HL-60/S4 treated with phorbol 12-myristate 13-acetate at 8.2 ng/mL for 4 days and 3 days (cell line): ENCODE results near the gene SSR3.
"Not testable (repeated sequence)": the region's sequence is repeated elsewhere in the genome, so short reads cannot be mapped to it uniquely, and the experiment has no call there.

ENCODE experiments used
- in situ Hi-C: fragments of 300-500 bp; cut with MboI; formaldehyde crosslinking; loops from 2 replicates; pipeline ENCODE4 v1.15.0; 2022; ENCODE audit warnings: low sequenced_read_pairs

SSR3 gene

GRCh38 chr3:156554842-156555687 lies at the start of gene SSR3:
Gene SSR3, minus strand, starts transcription at chr3:156555117. Its CDS starts 28 bp downstream, at chr3:156555089.
- in situ Hi-C loops = loop anchor here (25.0 kb wide), 1 partner anchor 107 kb away; the partner anchor contains the start of gene TIPARP

- in situ Hi-C loops = no loop called here
Measured at GRCh38 chr3:156604064-156604641, 49.2 kb upstream of the SSR3 start.

- in situ Hi-C loops = no loop called here
Measured at GRCh38 chr3:156603379-156604017, 48.6 kb upstream of the SSR3 start.

- in situ Hi-C loops = no loop called here
Measured at GRCh38 chr3:156602424-156602823, 47.5 kb upstream of the SSR3 start.

- in situ Hi-C loops = no loop called here
Measured at GRCh38 chr3:156601497-156601896, 46.6 kb upstream of the SSR3 start.

- in situ Hi-C loops = no loop called here
Measured at GRCh38 chr3:156600834-156601233, 45.9 kb upstream of the SSR3 start.

- in situ Hi-C loops = no loop called here
Measured at GRCh38 chr3:156599089-156599874, 44.4 kb upstream of the SSR3 start.

GRCh38 chr3:156598413-156598812 lies 43.5 kb upstream of the SSR3 start:
- in situ Hi-C loops = no loop called here

- in situ Hi-C loops = no loop called here
Measured at GRCh38 chr3:156594219-156594683, 39.3 kb upstream of the SSR3 start.

- in situ Hi-C loops = no loop called here
Measured at GRCh38 chr3:156593814-156594213, 38.9 kb upstream of the SSR3 start.

GRCh38 chr3:156589806-156590205 lies 34.9 kb upstream of the SSR3 start:
- in situ Hi-C loops = not testable (repeated sequence)

- in situ Hi-C loops = no loop called here
Measured at GRCh38 chr3:156587760-156588069, 32.8 kb upstream of the SSR3 start.

- in situ Hi-C loops = no loop called here
Measured at GRCh38 chr3:156586905-156587759, 32.2 kb upstream of the SSR3 start.

GRCh38 chr3:156583469-156583868 lies 28.6 kb upstream of the SSR3 start:
- in situ Hi-C loops = no loop called here

- in situ Hi-C loops = no loop called here
Measured at GRCh38 chr3:156582532-156583183, 27.7 kb upstream of the SSR3 start.

GRCh38 chr3:156581954-156582353 lies 27.0 kb upstream of the SSR3 start:
- in situ Hi-C loops = no loop called here

GRCh38 chr3:156581033-156581432 lies 26.1 kb upstream of the SSR3 start:
- in situ Hi-C loops = no loop called here

- in situ Hi-C loops = no loop called here
Measured at GRCh38 chr3:156579427-156579851, 24.5 kb upstream of the SSR3 start.

- in situ Hi-C loops = no loop called here
Measured at GRCh38 chr3:156577736-156578135, 22.8 kb upstream of the SSR3 start.
